Measurements from ENCODE around the gene SLC19A3. TPM values are rescaled to one million over a fixed set of nuclear protein-coding genes. Genes with fewer than 3 reads are reported as not detected.
"Not testable (repeated sequence)": the region's sequence is repeated elsewhere in the genome, so short reads cannot be mapped to it uniquely, and the experiment has no call there.

The SLC19A3 gene
- polyA plus RNA-seq, 1 experiment = not detected

DNA sequence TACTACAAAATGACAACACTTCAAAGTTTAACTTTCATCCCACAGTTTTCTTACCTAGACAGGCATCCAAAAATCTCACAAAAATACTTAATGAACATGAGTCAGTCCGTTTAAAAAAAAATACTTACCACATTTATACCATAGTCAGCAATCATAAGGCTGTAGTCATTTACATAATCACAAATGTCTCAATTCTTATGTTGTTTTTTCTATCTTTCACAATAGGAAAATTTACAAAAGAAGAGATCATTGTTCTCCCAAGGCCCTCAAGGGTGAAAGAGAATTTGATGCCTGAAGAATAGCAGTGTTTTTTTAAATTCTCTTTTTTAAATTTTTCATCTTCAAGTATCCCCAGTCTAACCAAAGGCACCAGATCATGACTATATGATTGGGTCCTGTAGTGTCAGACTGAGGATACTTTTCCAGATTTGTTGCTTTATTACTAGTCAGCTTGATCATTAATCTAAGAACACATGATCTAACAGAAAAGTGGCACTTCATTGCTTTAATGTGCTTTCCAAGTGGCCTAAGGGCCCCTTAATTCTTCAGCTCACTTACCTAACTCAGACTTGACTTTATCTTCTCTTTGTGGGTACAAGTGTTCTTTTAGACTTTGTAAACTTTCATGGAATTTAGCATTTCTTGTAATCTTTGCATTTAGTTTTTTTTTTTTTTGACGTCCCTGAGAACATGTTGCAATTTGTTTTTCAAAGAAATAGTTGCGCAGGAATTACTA lies 46.5 kb downstream of the SLC19A3 start:
- TF ChIP-seq, protein P1, sequence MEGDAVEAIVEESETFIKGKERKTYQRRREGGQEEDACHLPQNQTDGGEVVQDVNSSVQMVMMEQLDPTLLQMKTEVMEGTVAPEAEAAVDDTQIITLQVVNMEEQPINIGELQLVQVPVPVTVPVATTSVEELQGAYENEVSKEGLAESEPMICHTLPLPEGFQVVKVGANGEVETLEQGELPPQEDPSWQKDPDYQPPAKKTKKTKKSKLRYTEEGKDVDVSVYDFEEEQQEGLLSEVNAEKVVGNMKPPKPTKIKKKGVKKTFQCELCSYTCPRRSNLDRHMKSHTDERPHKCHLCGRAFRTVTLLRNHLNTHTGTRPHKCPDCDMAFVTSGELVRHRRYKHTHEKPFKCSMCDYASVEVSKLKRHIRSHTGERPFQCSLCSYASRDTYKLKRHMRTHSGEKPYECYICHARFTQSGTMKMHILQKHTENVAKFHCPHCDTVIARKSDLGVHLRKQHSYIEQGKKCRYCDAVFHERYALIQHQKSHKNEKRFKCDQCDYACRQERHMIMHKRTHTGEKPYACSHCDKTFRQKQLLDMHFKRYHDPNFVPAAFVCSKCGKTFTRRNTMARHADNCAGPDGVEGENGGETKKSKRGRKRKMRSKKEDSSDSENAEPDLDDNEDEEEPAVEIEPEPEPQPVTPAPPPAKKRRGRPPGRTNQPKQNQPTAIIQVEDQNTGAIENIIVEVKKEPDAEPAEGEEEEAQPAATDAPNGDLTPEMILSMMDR (IDR thresholded peaks at IDR 0.05; ENCODE audit: low read depth, low read length) = no peak
- ChIA-PET CTCF (interaction anchor here (0.6 to 2.1 kb wide), 3 partner anchors 13 to 95 kb away, joined by 3 to 16 read pairs (median 7); no protein-coding TSS in a partner anchor), POLR2A (no interaction called here)
- no peak for DNase-seq (ENCODE audit: low read depth, low spot score)
- Histone ChIP-seq H3K9me3 (ENCODE audit: control insufficient read depth, insufficient read depth, low read length) (no peaks in the 10 kb centered on the region), H3K27ac (ENCODE audit: low read depth, low read length) (no peak overlapping the region), H3K4me3 (ENCODE audit: low read depth, low read length) (no peak overlapping the region), H3K27me3 (ENCODE audit: control insufficient read depth, insufficient read depth, low read length) (no peaks in the 10 kb centered on the region)

DNA sequence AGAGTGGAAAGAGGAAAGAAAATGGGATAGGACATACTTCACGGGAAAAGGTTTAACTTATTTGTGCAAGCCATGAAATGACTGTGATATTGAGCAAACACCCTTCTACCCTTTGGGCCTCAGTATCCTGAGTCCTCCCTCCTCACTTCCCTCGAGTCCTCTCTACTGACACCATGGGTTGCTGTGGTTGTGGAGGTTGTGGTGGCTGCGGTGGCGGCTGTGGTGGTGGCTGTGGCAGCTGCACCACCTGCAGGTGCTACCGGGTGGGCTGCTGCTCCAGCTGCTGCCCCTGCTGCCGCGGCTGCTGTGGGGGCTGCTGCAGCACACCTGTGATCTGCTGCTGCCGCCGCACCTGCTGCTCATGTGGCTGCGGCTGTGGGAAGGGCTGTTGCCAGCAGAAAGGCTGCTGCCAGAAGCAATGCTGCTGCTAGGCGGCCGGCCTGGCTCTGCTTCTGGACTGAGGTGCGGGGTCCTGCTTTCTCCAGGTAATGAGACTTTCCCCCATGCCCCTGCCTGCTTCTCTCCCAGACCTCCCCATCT lies 51.1 kb downstream of the SLC19A3 start, which contains the start of gene SCYGR5:
Gene SCYGR5 (plus strand): TSS at position 174 of the 540 bp plus-strand sequence. CDS start 0 bp downstream, at position 174.
- H3K27me3 ChIP-seq (ENCODE audit: control insufficient read depth, insufficient read depth, low read length); DNase-seq (ENCODE audit: low read depth, low spot score); POLR2A ChIA-PET; H3K27ac ChIP-seq (ENCODE audit: low read depth, low read length); H3K9me3 ChIP-seq (ENCODE audit: control insufficient read depth, insufficient read depth, low read length); H3K4me3 ChIP-seq (ENCODE audit: low read depth, low read length): not testable (repeated sequence)
- CTCF ChIA-PET = interaction anchor here (0.6 kb wide), 1 partner anchor 1133 kb away, joined by 3 read pairs; no protein-coding TSS in a partner anchor

DNA sequence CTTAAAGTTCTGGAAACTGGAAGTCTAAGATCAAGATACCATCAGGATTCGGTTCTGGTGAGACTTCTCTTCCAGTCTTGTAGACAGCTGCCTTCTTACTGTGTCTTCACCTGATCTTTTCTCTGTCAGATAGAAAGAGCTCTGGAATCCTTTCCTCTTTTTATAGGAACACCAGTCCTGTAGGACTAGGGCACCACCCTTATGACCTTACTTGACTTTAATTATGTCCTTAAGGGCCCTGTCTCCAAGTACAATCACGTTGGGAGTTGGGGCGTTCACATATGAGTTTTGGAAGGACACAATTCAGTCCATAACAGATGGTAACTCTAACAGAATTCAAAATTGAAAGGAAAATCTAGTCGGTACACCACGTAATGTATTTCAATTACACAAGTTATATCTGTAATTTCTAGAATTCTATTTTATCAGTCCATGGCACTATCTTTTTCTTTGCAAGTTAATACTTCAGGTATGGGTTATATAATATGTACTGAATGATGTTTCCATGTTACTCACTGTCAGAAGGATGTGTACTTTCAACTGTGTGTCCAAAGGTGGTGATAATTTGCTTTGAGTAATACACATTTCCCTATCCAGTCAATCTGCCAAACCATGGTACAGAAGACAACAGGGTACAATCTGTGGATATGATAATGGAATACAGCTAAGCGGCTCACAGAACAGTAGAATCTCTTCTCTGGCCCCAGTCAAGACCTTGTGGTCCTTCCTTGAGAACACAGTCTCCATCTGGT lies 52.5 kb downstream of the SLC19A3 start:
- ChIA-PET CTCF (no interaction called here), POLR2A (no interaction called here)
- no peaks in the 10 kb centered on the region for H3K9me3 ChIP-seq (ENCODE audit: control insufficient read depth, insufficient read depth, low read length)
- DNase-seq (ENCODE audit: low read depth, low spot score) = no peak
- no peak overlapping the region for H3K4me3 ChIP-seq (ENCODE audit: low read depth, low read length)
- no peak overlapping the region for H3K27ac ChIP-seq (ENCODE audit: low read depth, low read length)
- peaks cover 3% of the 10 kb centered on the region for H3K27me3 ChIP-seq (ENCODE audit: control insufficient read depth, insufficient read depth, low read length)
- TF ChIP-seq, protein P1 (IDR thresholded peaks at IDR 0.05; ENCODE audit: low read depth, low read length) = no peak

DNA sequence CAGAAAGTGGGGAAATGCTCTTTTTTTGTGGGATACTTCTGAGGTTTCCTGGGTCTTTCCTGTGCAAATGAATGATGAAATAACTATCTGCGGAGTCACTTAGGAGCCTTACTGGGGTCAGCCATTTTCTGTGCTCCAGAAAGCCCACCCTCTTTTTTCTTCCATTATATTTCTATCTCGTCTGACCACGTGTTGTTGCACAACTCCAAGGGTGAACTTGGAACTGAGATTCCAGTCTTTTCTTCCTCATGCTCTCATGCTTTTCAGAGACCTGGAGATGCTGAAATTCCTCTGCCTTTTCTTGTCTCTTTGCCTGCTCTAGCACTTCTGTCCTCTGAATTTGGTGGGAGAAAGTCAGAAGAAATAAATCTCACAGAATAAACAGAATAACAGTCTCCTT lies 56.0 kb downstream of the SLC19A3 start:
- Histone ChIP-seq H3K4me3 (ENCODE audit: low read depth, low read length) (no peak overlapping the region), H3K27me3 (ENCODE audit: control insufficient read depth, insufficient read depth, low read length) (peaks cover 3% of the 10 kb centered on the region), H3K27ac (ENCODE audit: low read depth, low read length) (no peak overlapping the region), H3K9me3 (ENCODE audit: control insufficient read depth, insufficient read depth, low read length) (no peaks in the 10 kb centered on the region)
- ChIA-PET POLR2A (no interaction called here), CTCF (interaction anchor here (1.8 kb wide), 1 partner anchor 104 kb away, joined by 9 read pairs; no protein-coding TSS in a partner anchor)
- no peak for DNase-seq (ENCODE audit: low read depth, low spot score)
- TF ChIP-seq, protein P1 (IDR thresholded peaks at IDR 0.05; ENCODE audit: low read depth, low read length) = no peak

DNA sequence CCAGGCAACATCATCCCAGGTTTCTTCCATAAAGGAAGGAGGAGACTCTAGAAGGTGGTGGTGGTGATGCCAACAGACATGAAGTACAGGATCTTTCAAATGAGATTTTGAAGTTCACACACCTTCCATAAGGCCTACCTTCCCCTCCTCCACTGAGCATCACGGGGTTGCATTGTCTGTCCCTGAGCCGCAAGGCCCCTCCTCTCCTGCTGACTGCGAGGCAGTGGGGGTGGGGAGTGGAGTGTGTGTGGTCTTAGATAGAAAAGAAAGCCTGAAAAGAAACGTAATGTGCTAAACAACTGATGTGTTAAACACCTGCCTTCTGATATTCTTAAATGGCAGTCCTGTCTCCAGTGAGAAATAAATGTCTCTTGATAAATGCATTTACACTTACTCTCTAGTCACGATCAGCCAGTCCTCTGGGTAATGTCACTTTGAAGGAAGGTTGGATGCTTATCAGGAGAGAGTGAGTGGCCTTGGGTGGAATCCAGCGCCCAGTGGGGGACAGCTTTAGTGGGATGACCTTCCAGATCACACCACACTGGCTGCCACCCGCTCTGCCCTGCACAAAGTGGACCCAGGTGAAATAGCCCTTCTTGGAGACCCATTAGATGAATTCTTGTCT lies 56.7 kb downstream of the SLC19A3 start:
- H3K27me3 ChIP-seq (ENCODE audit: control insufficient read depth, insufficient read depth, low read length) = peaks cover 3% of the 10 kb centered on the region
- ChIA-PET POLR2A (no interaction called here), CTCF (interaction anchor here (1.5 to 1.8 kb wide), 2 partner anchors 12 to 224 kb away, joined by 3 to 4 read pairs; no protein-coding TSS in a partner anchor)
- TF ChIP-seq, protein P1 (IDR thresholded peaks at IDR 0.05; ENCODE audit: low read depth, low read length) = no peak
- no peak overlapping the region for H3K27ac ChIP-seq (ENCODE audit: low read depth, low read length)
- no peak for DNase-seq (ENCODE audit: low read depth, low spot score)
- no peaks in the 10 kb centered on the region for H3K9me3 ChIP-seq (ENCODE audit: control insufficient read depth, insufficient read depth, low read length)
- H3K4me3 ChIP-seq (ENCODE audit: low read depth, low read length) = no peak overlapping the region
